HCT116 (cell line): ENCODE results near the gene S1PR1. TPM values are rescaled to one million over a fixed set of nuclear protein-coding genes. Genes with fewer than 3 reads are reported as not detected.

Source experiments
- ATAC-seq: fragments of 200-7000 bp; cut with Tn5 transposase; 2 replicates; pipeline ENCODE4 v1.9.1; 2020; ENCODE audit warnings: mild to moderate bottlenecking, moderate library complexity
- BruUV-seq: library from RNA; stranded (reverse); fragments of 400-500 nt; replicated peaks from 2 replicates; lab custom pipeline; 2021; lab: Mats Ljungman, UMichigan
- CTCF ChIA-PET: fragments of 300-600 bp; sonication (Branson Sonifier 250); formaldehyde crosslinking; loops from one replicate; lab custom pipeline; 2021; ENCODE audit warnings: antibody characterized with exemption; lab: Charles Lee
- POLR2A ChIA-PET: fragments of 300-600, 350-600 bp; sonication (Branson Sonifier 250); formaldehyde crosslinking; loops from one replicate; lab custom pipeline; 2021; ENCODE audit warnings: antibody characterized with exemption; lab: Charles Lee
- RAD21 ChIA-PET, 2 experiments: fragments of 300-600 bp; sonication (Branson Sonifier 250); formaldehyde crosslinking; loops; one replicate each; lab custom pipeline; 2023; ENCODE audit warnings: low total read pairs in 2 of 2; ENCODE audit not compliant: uncharacterized antibody in 2 of 2, unreplicated experiment in 2 of 2, low non-redundant PET in 1 of 2; lab: Charles Lee
- DNase-seq: peaks from one replicate; pipeline ENCODE4 v3.0.0-alpha.2; 2010; ENCODE audit warnings: low read depth, low spot score
- H2AFZ ChIP-seq: fragments of 200-600 bp; shearing (Covaris generic), sonication (generic); 2 replicates; pipeline ENCODE4 v1.6.1; 2017; ENCODE audit warnings: low read depth, mixed run types, mixed read lengths, antibody characterized with exemption, low read length; ENCODE audit not compliant: poor library complexity, severe bottlenecking
- H3K27ac ChIP-seq: 2 replicates; pipeline ENCODE4 v1.5.1; 2012; ENCODE audit warnings: low read depth, low read length
- H3K27me3 ChIP-seq: fragments of 200-600 bp; sonication (generic); 2 replicates; pipeline ENCODE4 v1.6.1; 2016; ENCODE audit warnings: mixed run types, low read length, mixed read lengths; ENCODE audit not compliant: insufficient read depth
- H3K36me3 ChIP-seq, 2 experiments: fragments of 200-500 bp in 1 of 2; fragments of 200-600 bp in 1 of 2; sonication (Bioruptor generic) in 1 of 2; sonication (generic) in 1 of 2; 2 replicates each; pipeline versions ENCODE4 v1.5.1 to v1.6.1; 2014 to 2016; ENCODE audit warnings: low read length in 2 of 2, inconsistent platforms in 1 of 2, mixed read lengths in 1 of 2, mixed run types in 1 of 2; ENCODE audit not compliant: insufficient read depth in 2 of 2, control insufficient read depth in 1 of 2
- H3K4me1 ChIP-seq, 2 experiments: fragments of 200-600 bp in 1 of 2; sonication (generic) in 1 of 2; 2 replicates each; pipeline versions ENCODE4 v1.5.1 to v1.6.1; 2012 to 2017; ENCODE audit warnings: low read length in 2 of 2, inconsistent platforms in 1 of 2, mild to moderate bottlenecking in 1 of 2, mixed read lengths in 1 of 2, mixed run types in 1 of 2, moderate library complexity in 1 of 2; ENCODE audit not compliant: insufficient read depth in 2 of 2, control insufficient read depth in 1 of 2
- H3K4me2 ChIP-seq: fragments of 200-600 bp; sonication (generic); 2 replicates; pipeline ENCODE4 v1.6.1; 2017; ENCODE audit warnings: mixed run types, low read length, mixed read lengths
- H3K4me3 ChIP-seq, 2 experiments: fragments of 200-600 bp in 1 of 2; sonication (generic) in 1 of 2; replicated peaks in 1 of 2; 2 replicates each; pipeline ENCODE4 v1.5.1; 2011 to 2016; ENCODE audit warnings: low read length in 2 of 2, control low read depth in 1 of 2, low read depth in 1 of 2, mild to moderate bottlenecking in 1 of 2, mixed read lengths in 1 of 2, mixed run types in 1 of 2
- H3K79me2 ChIP-seq: fragments of 200-600 bp; sonication (generic); 2 replicates; pipeline ENCODE4 v1.6.1; 2017; ENCODE audit warnings: mild to moderate bottlenecking, mixed run types, low read length, moderate library complexity, mixed read lengths; ENCODE audit not compliant: insufficient read depth
- H3K9ac ChIP-seq: fragments of 200-600 bp; sonication (generic); 2 replicates; pipeline ENCODE4 v1.6.1; 2016; ENCODE audit warnings: low read length, mixed read lengths
- H3K9me2 ChIP-seq: fragments of 200-600 bp; sonication (generic), shearing (Covaris generic); 2 replicates; pipeline ENCODE4 v1.6.1; 2017; ENCODE audit warnings: mixed run types, mild to moderate bottlenecking, moderate library complexity; ENCODE audit not compliant: insufficient read depth
- H3K9me3 ChIP-seq, 2 experiments: fragments of 200-500 bp in 1 of 2; fragments of 200-600 bp in 1 of 2; sonication (Bioruptor generic) in 1 of 2; sonication (generic) in 1 of 2; 2 replicates each; pipeline ENCODE4 v1.6.1; 2014 to 2017; ENCODE audit warnings: low read length in 2 of 2, mixed read lengths in 2 of 2, inconsistent platforms in 1 of 2, low read depth in 1 of 2, mild to moderate bottlenecking in 1 of 2, mixed run types in 1 of 2, moderate library complexity in 1 of 2; ENCODE audit not compliant: control insufficient read depth in 1 of 2, insufficient read depth in 1 of 2
- H4K20me1 ChIP-seq: fragments of 200-600 bp; sonication (generic), shearing (Covaris generic); 2 replicates; pipeline ENCODE4 v1.6.1; 2017; ENCODE audit warnings: mixed run types, mild to moderate bottlenecking, moderate library complexity; ENCODE audit not compliant: insufficient read depth
- CBX3 ChIP-seq: IDR thresholded peaks from 2 replicates; pipeline ENCODE4 v1.6.1; 2012; ENCODE audit warnings: low read depth
- CEBPB ChIP-seq: IDR thresholded peaks from 2 replicates; pipeline ENCODE4 v1.6.1; 2012; ENCODE audit warnings: low read depth
- CTCF ChIP-seq, 3 experiments: fragments of 200-600 bp in 1 of 3; sonication (generic) in 1 of 3; IDR thresholded peaks in 2 of 3; conservative IDR thresholded peaks in 1 of 3; 2 replicates each; pipeline ENCODE4 v1.5.1; 2012 to 2017; ENCODE audit warnings: low read depth in 2 of 3, low read length in 2 of 3, antibody characterized with exemption in 1 of 3, borderline replicate concordance in 1 of 3, control low read depth in 1 of 3, mild to moderate bottlenecking in 1 of 3, mixed read lengths in 1 of 3, mixed run types in 1 of 3, moderate library complexity in 1 of 3; ENCODE audit not compliant: insufficient read depth in 1 of 3
- ELF1 ChIP-seq: IDR thresholded peaks from 2 replicates; pipeline ENCODE4 v1.6.1; 2012; ENCODE audit warnings: low read depth, borderline replicate concordance
- EZH2phosphoT487 ChIP-seq: fragments of 200-600 bp; IDR thresholded peaks from 2 replicates; pipeline ENCODE4 v1.6.1; 2018; ENCODE audit warnings: antibody characterized with exemption, borderline replicate concordance
- POLR2A ChIP-seq: IDR thresholded peaks from 2 replicates; pipeline ENCODE4 v1.7.0; 2011; ENCODE audit warnings: borderline replicate concordance; ENCODE audit not compliant: insufficient read depth, insufficient read length; ENCODE audit errors: extremely low read depth
- SRF ChIP-seq: IDR thresholded peaks from 2 replicates; pipeline ENCODE4 v1.6.1; 2012; ENCODE audit warnings: low read depth
- YY1 ChIP-seq: IDR thresholded peaks from 2 replicates; pipeline ENCODE4 v1.6.1; 2011; ENCODE audit warnings: low read length, low read depth, moderate library complexity, mild to moderate bottlenecking; ENCODE audit not compliant: insufficient replicate concordance; ENCODE audit errors: extremely low read depth
- ZBTB33 ChIP-seq: IDR thresholded peaks from 2 replicates; pipeline ENCODE4 v1.6.1; 2011; ENCODE audit warnings: mild to moderate bottlenecking, low read length, moderate library complexity; ENCODE audit not compliant: insufficient replicate concordance; ENCODE audit errors: extremely low read depth
- ZFX ChIP-seq: fragments of 450-650 bp; IDR thresholded peaks from 2 replicates; pipeline ENCODE4 v1.6.1; 2017
- intact Hi-C: fragments of 100-400 bp; cut with micrococcal nuclease; formaldehyde crosslinking; loops from 2 replicates; pipeline ENCODE4 v1.10.0; 2022
- total RNA-seq: library from RNA; stranded (reverse); gene quantifications from one replicate; pipeline ENCODE4 v1.2.1, GENCODE V29; 2021; ENCODE audit not compliant: unreplicated experiment

Gene S1PR1
- total RNA-seq, 1 experiment from 2014 or later, result 0.61 TPM

- Histone ChIP-seq H2AFZ (no peak overlapping the region), H3K27ac (no peak overlapping the region), H3K27me3 (no peaks in the 10 kb centered on the region), H3K4me2 (no peak overlapping the region), H3K36me3 (no peaks in the 10 kb centered on the region), H3K4me1 (no peaks in the 10 kb centered on the region), H3K79me2 (no peaks in the 10 kb centered on the region), H3K9me3 (no peaks in the 10 kb centered on the region), H3K9me2 (no peaks in the 10 kb centered on the region), H3K4me3 (no peak overlapping the region), H4K20me1 (no peaks in the 10 kb centered on the region), H3K9ac (no peak overlapping the region)
- ChIA-PET POLR2A (no interaction called here), RAD21 (no interaction called here), CTCF (no interaction called here)
- no peak for TF ChIP-seq CEBPB
- no peak for TF ChIP-seq ELF1
- no peak for TF ChIP-seq CTCF (IDR thresholded peaks at IDR 0.05 in 2 of 3, conservative IDR thresholded peaks at IDR 0.05 in 1 of 3; ENCODE audit: borderline replicate concordance in 1 of 3, insufficient read depth in 1 of 3, low read depth in 2 of 3, low read length in 2 of 3)
- TF ChIP-seq POLR2A, result no peak
- no peak for TF ChIP-seq EZH2phosphoT487
- TF ChIP-seq SRF, result no peak
- no peak for TF ChIP-seq CBX3
- TF ChIP-seq YY1, result no peak
- TF ChIP-seq ZBTB33, result no peak
- TF ChIP-seq ZFX, result no peak
- DNase-seq (no peak), ATAC-seq (no peak)
- intact Hi-C loops, result no loop called here
- BruUV-seq, result no TSS peak
Measured at GRCh38 chr1:101268893-101269292, 32.1 kb downstream of the S1PR1 start.
